Nucleus accumbens (tissue), 56 donors: ENCODE measurements around the gene ART4.

Experiments used
- DNase-seq, 56 donors: peaks; one replicate each; lab custom pipeline; 2025; lab: John Stamatoyannopoulos, UW

ART4 gene

DNA sequence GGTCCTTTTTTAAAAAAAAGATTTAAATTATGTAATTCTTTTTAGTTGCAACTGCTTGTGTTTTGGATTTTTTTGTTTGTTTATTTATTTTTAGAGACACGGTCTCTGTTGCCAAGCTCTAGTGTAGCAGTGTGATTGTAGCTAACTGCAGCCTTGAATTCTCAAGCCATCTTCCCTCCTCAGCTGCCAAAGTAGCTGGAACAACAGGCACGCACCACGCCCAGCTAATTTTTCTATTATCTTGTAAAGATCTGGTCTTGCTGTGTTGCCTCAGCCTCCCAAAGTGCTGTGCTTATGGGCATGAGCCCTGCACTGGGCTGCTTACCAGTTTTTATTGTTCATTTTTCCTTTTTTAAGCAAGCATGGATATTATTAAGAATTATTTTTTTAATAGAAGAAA, 10.6 kb upstream of the ART4 start:
- no peak for DNase-seq

- DNase-seq, result no peak
Measured at GRCh38 chr12:14852880-14853279, 9.6 kb upstream of the ART4 start.

- DNase-seq, result no peak
Measured at GRCh38 chr12:14850929-14851663, 7.8 kb upstream of the ART4 start.

DNA sequence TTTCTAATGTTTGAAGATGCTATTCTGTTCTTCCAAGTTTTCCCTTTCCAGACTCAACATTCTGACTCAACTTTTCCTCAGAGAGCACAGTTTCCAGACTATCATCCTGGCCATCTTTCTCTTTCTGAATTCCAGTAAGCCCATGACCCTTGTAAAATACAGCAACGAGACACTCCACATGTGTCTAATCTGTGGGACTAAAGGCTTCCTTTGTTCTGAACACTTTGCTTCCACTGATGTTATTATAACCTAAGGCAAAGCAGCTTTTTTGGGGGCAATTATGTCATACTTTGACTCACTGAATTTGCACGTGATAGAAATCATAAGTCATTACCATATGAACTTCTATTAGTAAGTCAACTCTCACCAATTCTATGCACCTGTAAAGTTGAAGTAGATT, 6.3 kb upstream of the ART4 start:
- peak in 2 of 56 donors; percentile 8 to 9 for DNase-seq

DNA sequence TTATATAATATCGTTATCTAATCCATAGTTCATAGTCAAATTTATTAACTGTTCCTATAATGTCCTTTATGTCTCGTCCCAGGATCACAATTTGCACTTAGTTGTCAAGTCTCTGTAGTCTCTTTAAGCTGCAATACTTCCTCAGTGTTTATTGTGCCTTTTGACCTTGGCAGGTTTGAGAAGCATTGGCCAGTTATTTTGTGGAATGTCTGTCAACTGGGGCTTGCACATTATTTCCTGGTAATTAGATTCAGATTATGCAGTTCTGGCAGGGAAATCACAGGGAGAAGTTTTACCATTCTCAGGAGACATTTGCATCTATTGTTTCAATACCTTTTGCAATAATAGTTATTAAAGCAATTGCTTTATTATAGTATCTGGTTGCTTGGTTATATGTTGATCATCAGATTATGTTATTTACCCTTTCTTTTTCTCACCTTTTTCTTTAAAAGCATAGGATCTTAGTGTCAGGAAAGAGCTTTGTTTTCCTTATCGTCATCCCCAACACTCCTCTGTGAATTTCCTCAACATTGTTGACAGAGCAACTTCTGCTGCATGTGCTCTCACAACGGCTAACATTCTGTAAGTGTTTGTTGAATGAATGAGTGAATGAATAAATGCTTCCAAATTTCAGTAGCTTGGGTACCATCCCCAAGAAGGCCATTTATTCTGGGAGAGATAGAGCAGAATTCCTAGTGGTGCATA, 3.7 kb upstream of the ART4 start:
- no peak for DNase-seq

DNA sequence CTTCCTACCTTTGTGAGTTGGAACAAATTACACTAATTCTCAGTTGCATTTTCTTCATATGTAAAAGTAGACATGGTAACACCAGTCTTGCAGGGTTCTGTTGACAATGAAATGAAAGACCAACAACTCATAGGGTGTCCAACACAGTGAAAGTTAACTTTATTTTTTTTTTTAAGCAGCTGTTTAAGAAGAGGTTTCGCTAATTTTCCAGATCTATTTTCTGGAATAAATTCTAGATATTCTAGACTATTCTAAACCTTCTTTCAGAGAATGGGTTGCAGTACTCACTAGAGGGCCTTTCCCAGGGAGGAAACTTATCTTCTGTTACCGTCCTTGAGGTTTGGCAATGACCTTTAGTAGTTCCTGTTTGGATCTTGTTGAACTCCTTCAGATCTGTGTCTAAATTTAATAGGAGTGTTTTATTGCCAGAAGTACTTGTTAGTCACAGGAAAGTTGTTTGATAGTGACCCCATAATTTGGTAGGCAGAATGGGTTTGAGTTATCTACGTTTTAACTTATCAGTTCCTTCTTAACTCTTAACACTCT, 2.8 kb upstream of the ART4 start:
- no peak for DNase-seq

DNA sequence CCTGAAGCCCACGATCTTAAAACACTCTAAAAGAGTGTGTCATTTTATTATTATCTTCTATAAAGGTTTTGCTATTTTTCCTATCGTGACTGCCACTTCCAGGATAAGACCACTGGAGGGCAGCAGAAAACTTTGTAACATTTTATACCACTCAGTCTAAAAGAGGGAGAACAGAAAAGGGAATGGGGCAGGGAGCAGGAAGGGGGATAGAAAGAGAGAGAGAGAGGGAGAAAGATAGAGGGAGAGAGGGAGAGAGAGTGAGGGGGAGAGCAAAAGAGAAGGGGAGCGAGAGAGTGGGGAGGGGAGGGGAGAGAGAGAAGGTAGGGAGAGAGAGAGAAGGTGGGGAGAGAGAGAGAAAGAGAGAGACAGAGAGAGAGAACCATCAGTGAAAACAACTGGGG, 2.0 kb upstream of the ART4 start:
- peak in 18 of 56 donors; percentile 3 to 73 (median 12) for DNase-seq

DNA sequence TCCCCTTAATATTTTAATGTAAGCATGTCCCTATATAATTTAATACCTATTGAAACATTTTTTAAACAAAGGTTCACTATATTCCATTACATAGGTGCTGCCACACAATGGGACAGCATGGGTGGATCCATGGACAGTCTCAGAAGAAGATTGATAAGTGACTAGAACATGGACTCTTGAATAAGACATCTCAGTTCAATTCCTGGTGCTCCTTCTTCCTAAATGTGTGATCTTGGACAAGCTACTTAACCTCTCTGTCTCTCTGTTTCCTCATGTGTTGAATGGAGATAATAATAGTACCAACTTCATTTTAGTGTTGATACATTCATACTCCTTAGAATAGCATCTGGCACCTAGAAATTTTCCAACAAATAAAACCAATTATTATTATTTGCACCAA, 1.1 kb upstream of the ART4 start:
- DNase-seq, result no peak

GRCh38 chr12:14842315-14842714, 1.0 kb downstream of the ART4 start:
- DNase-seq, result no peak

DNA sequence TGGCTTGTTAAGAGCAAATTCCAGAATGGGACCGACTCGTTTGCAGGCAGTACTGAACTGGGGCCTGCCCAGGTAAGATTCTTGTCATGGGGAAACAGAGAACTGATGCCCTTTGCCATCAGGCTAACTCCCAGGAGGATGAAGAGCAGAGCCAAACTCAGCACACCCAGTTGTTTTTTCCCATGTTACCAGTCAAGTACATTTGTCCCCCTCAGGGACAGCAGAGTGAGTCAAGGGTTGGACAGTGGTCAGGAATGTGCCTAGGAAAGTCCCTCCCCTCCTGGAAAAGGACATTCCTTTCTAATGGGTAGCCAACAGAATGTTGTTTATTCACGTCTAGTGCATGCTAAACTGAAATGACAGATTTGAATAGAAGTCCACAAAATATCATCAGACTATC, 1.6 kb downstream of the ART4 start:
- no peak for DNase-seq

DNA sequence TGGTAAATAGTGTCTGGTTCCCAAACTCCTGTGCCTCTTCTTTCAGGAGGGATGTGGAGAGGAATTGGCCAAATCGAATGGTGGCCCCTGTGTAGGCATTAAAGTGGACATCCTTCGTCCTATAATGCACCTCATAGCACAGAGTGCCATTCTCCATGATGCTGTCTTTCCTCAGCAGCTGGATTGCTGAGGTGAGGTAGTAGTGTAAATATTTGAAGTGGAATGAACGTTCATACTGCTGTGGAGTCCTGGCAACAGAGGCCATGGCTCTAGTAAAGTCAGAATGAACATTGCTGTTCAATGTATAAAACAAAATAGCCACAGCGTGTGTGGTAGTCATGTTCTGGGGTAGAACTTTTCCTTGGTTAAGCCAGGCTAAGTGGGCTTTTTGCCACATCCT, 2.7 kb downstream of the ART4 start:
- no peak for DNase-seq

- DNase-seq, result no peak
Measured at GRCh38 chr12:14839262-14839661, 4.1 kb downstream of the ART4 start.

DNA sequence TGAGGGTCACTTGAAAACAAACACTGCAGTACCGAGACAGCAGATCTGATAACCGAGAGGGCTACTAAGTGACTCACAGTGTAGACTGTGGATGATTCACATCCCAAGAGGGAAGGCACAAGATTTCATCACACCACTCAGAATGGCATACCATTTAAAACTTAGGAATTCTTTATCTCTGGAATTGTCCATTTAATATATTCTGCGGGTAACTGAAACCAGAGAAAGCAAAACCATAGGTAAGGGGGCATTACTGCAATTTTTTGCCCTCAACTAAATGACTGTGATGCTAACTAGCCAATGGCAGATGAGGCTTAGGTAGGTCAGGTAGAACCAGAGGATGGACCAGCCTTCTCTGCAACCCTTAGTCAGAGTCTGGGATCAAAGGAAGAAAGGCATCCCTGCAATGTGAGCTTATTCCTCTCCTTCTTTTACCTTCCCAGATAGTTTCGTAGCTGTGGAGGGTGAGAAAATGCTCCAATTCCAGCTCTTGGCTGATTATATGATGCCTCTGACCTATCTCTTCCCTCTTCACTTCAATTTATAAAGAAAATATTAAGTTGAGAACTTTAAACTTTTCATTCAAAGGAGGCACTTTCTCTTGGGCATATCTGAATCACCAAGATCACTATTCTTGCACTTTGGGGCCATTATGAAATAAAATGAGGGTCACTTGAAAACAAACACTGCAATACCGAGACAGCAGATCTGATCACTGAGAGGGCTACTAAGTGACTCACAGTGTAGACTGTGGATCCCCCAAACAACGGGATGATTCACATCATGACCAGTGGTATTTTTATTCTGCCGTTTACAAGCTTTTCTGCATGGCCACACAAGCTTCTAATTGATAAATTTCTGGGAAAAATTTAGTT, 6.8 kb downstream of the ART4 start:
- no peak for DNase-seq

GRCh38 chr12:14834509-14834908, 8.8 kb downstream of the ART4 start:
- DNase-seq, result peak in 1 of 56 donors; percentile 7

- DNase-seq, result no peak
Measured at GRCh38 chr12:14833952-14834351, 9.4 kb downstream of the ART4 start.

- no peak for DNase-seq
Measured at GRCh38 chr12:14833336-14833735, 10.0 kb downstream of the ART4 start.

DNA sequence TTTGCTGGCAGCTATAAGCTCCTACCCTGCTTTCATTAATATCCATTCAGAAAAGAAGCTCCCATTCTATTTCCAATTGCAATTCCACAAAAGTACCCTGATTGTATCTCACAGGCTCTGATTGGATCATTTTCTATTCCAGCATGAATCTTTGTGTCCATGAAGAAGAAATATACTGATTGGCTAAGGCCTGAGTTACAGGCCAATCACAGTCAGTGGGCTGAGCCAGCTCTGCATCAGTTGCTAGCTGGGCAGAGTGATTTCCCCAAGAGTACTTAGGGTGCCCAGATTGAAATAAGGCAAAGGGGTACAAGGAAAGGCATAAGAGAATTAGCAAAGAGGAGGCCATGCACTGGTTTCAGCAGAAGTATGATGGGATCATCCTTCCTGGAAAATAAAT, 14.4 kb downstream of the ART4 start:
- DNase-seq, result peak in 6 of 56 donors; percentile 1 to 6 (median 2)

DNA sequence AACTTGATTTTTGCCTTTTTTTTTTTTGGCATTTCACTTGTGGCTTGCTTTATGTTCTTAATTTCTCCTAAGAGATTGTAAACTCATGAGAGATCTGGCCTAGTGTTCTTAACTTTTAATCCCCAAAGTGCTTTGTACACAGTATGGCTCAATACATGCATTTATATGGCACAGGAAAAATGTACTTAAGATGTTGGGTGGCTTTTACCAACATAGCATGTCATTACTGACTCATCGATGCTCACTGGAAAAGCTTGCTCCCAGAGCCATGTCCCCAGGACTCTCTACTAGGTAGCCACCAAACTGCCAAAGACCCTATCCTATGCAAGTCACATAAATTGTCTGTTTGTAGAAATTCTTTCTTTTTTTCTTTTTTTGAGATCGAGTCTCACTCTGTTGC, 16.3 kb downstream of the ART4 start:
- DNase-seq, result no peak

DNA sequence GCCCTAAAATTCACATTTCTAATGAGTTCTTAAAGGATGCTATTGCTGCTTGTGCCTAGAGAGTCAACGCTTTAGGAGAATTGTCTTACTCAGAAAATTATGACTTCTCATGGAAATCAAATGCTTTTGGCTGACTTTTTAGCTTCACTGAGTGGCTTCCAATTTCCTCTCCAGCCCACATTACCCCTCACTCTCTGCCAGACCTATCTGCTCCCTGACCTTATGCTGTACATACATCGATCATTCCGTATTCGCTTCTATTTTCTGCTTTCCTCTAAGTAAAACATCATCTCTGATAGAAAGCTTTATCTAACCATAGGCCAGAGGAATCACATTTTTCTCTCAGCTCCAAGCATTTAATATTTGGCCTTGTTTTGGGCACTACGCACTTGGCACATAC, 16.8 kb downstream of the ART4 start:
- DNase-seq, result no peak

GRCh38 chr12:14825256-14825655, 18.1 kb downstream of the ART4 start:
- DNase-seq, result no peak

DNA sequence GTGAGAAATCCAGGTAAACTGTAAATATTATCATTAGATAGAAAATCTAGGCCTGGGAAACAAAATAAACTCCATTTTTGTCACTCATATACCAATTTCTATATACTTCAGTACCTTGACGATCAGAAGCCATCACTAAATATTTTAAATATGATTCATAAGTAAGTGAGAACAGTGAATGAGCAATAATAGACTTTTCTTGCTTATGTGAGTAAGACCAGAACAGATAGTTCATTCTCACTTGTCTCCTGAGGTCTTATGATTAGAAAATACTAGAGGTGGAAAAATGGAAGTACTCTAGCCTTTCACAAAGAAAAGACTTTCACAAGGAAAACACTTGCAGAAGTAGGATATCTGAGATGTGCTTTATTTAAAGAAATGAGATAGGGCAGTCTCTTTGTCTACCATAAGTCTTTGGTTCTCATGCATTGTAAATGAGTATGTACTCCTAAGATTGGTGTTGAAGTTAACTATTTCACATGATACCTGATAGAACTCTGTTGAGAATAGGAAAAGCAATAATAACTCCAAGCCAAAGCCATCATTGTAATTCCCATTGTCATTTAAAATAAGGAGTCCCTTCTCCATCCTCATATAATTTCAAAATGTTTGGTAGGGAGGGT, 19.2 kb downstream of the ART4 start:
- DNase-seq, result no peak
